Left forelimb (tissue), 1 donor: Measurements from ENCODE around the gene INHBB.

Source experiments
- DNase-seq: peaks from one replicate; pipeline ENCODE4 v3.0.0-alpha.2; 2018; ENCODE audit warnings: low spot score

The INHBB gene

DNA sequence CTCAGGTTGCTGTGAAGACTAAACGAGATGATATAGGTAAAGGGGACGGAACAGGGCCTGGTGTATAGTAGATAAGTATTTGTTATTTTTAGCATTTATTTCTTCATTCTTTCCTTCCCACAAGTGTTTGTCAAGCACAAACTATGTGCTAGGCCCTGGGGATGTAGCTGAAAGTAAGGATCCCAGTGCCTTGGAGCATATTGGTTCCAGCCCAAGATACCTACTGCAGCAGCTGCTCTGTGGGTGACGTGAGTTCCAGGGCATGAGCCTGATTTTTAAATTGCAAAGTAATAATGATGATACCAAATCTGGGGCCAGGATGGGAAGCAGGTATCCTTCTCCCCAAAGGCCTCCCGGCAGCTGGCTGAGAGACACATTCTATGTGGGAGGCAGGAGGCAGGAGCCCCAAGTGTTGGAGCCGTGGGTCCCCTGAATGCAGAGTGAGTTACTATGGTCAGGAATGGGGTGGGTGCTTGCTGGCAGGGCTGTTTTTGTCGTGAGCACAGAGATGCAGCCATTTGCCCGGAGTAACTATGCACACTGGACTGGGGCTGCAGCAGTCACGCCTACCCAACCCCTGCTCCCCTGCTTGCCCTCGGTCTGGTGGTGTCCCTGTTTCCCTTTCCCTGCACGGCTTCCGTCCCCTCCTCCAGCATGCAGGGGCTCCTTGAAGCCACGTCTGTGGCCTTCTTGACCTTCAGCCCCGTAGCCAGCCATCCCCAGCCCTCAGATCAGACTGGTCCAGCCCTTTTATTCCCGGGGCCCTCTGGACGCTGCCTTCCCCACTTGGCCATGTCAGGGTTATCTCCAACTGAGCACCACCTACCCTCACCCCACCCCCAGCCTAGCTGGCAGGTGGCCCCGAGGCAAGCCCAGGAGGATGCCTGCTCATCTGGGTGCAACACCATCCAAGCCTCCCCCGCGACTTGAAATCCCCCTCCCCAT, 52.4 kb downstream of the INHBB start:
- DNase-seq = peak; percentile 64

- DNase-seq = peak; percentile 25
These were observed 53.3 kb downstream of the INHBB start for GRCh38 chr2:120398996-120399888.

- peak; percentile 63 for DNase-seq
These were observed 53.9 kb downstream of the INHBB start for GRCh38 chr2:120399889-120400240.

- DNase-seq = peak; percentile 60
These were observed 54.6 kb downstream of the INHBB start for GRCh38 chr2:120400551-120400950.
